HepG2 (cell line): ENCODE data around the gene ERLEC1. TPM values are rescaled to one million over a fixed set of nuclear protein-coding genes. Genes with fewer than 3 reads are reported as not detected.
A peak's percentile ranks its signal among the peaks of the same experiment; 100 is the strongest.

Experiments
- ATAC-seq: fragments of 200-7000 bp; cut with Tn5 transposase; 3 replicates; pipeline ENCODE4 v1.9.1; 2020; ENCODE audit warnings: mild to moderate bottlenecking, moderate library complexity
- BruUV-seq: library from RNA; stranded (reverse); fragments of 400-500 nt; replicated peaks from 2 replicates; lab custom pipeline; 2021; lab: Mats Ljungman, UMichigan
- CTCF ChIA-PET: fragments of 300-600 bp; formaldehyde crosslinking; extraction: SDS; loops from one replicate; lab custom pipeline; 2021; ENCODE audit warnings: low total read pairs, inconsistent platforms, low intra/inter-chr PET ratio; lab: Yijun Ruan, JAX
- POLR2A ChIA-PET: fragments of 350-600 bp; sonication (Branson Sonifier 250); formaldehyde crosslinking; loops from one replicate; lab custom pipeline; 2020; ENCODE audit warnings: antibody characterized with exemption, inconsistent platforms; lab: Yijun Ruan, JAX
- DNase-seq: peaks from one replicate; pipeline ENCODE4 v3.0.0-alpha.2; 2015; ENCODE audit warnings: low spot score
- FAIRE-seq: peaks from 3 replicates; lab custom pipeline; 2011; peaks lifted over from hg19 to GRCh38; lab: Jason Lieb, UNC
- H2AFZ ChIP-seq: one replicate; pipeline ENCODE4 v1.6.1; 2011; ENCODE audit warnings: low read length, inconsistent platforms
- H3K27ac ChIP-seq: fragments of 300-600 bp; 3 replicates; pipeline ENCODE4 v1.8.0; 2011; ENCODE audit warnings: mixed run types, mild to moderate bottlenecking, mixed read lengths, low read length, inconsistent platforms; ENCODE audit not compliant: insufficient read depth; ENCODE audit errors: extremely low read length
- H3K27me3 ChIP-seq, 2 experiments: fragments of 200-600 bp in 1 of 2; 2 replicates in 1 of 2; 3 replicates in 1 of 2; pipeline versions ENCODE4 v1.6.0 to v1.8.0; 2011; ENCODE audit warnings: low read length in 2 of 2, mild to moderate bottlenecking in 2 of 2, moderate library complexity in 2 of 2, inconsistent platforms in 1 of 2; ENCODE audit not compliant: insufficient read depth in 2 of 2, control insufficient read depth in 1 of 2
- H3K36me3 ChIP-seq, 2 experiments: fragments of 200-600 bp in 1 of 2; replicated peaks in 1 of 2; 2 replicates in 1 of 2; 3 replicates in 1 of 2; pipeline versions ENCODE4 v1.5.1 to v1.8.0; 2011; ENCODE audit warnings: low read length in 2 of 2, inconsistent platforms in 1 of 2; ENCODE audit not compliant: insufficient read depth in 2 of 2, control insufficient read depth in 1 of 2
- H3K4me1 ChIP-seq: 2 replicates; pipeline ENCODE4 v1.5.1; 2012; ENCODE audit warnings: low read length, inconsistent platforms; ENCODE audit not compliant: insufficient read depth
- H3K4me2 ChIP-seq: 2 replicates; pipeline ENCODE4 v1.6.0; 2011; ENCODE audit warnings: low read depth, low read length, inconsistent platforms
- H3K4me3 ChIP-seq, 3 experiments: fragments of 200-600 bp in 1 of 3; sonication (generic), shearing (Covaris generic) in 1 of 3; replicated peaks in 1 of 3; 2 replicates each; pipeline ENCODE4 v1.5.1; 2011 to 2016; ENCODE audit warnings: low read length in 3 of 3, inconsistent platforms in 2 of 3, low read depth in 2 of 3, mild to moderate bottlenecking in 2 of 3, control low read depth in 1 of 3, mixed read lengths in 1 of 3; ENCODE audit not compliant: insufficient read depth in 1 of 3
- H3K79me2 ChIP-seq: one replicate; pipeline ENCODE4 v1.6.1; 2011; ENCODE audit warnings: low read length, inconsistent platforms; ENCODE audit not compliant: insufficient read depth
- H3K9ac ChIP-seq: 2 replicates; pipeline ENCODE4 v1.6.0; 2011; ENCODE audit warnings: mild to moderate bottlenecking, low read depth, low read length, inconsistent platforms; ENCODE audit not compliant: insufficient read depth
- H3K9me3 ChIP-seq: 2 replicates; pipeline ENCODE4 v1.5.1; 2012; ENCODE audit warnings: mild to moderate bottlenecking, low read length
- H4K20me1 ChIP-seq: 2 replicates; pipeline ENCODE4 v1.6.0; 2011; ENCODE audit warnings: inconsistent platforms, mild to moderate bottlenecking, low read length, moderate library complexity; ENCODE audit not compliant: insufficient read depth
- ELF3 ChIP-seq: IDR thresholded peaks from 2 replicates; pipeline ENCODE4 v1.6.1; 2016; ENCODE audit warnings: missing genetic modification reagents, missing compliant biosample characterization
- IKZF1 ChIP-seq: fragments of 450-650 bp; IDR thresholded peaks from 2 replicates; pipeline ENCODE4 v1.7.1; 2016
- KLF16 ChIP-seq, 2 experiments: sonication (generic) in 1 of 2; formaldehyde crosslinking in 1 of 2; IDR thresholded peaks; 2 replicates each; pipeline versions ENCODE4 v1.6.1 to v1.8.0; 2016 to 2023; ENCODE audit warnings: missing genetic modification reagents in 2 of 2, missing compliant biosample characterization in 1 of 2
- MED1 ChIP-seq: sonication (generic); formaldehyde crosslinking; IDR thresholded peaks from 2 replicates; pipeline ENCODE4 v1.4.0; 2020; ENCODE audit warnings: missing genetic modification reagents
- RXRB ChIP-seq: IDR thresholded peaks from 2 replicates; pipeline ENCODE4 v1.6.1; 2016; ENCODE audit warnings: borderline replicate concordance, missing genetic modification reagents, missing compliant biosample characterization
- SATB2 ChIP-seq: sonication (generic); formaldehyde crosslinking; IDR thresholded peaks from 2 replicates; pipeline ENCODE4 v1.5.0; 2020; ENCODE audit warnings: missing genetic modification reagents
- ZNF264 ChIP-seq: sonication (generic); formaldehyde crosslinking; IDR thresholded peaks from 2 replicates; pipeline ENCODE4 v1.4.0; 2020; ENCODE audit warnings: missing genetic modification reagents
- ZSCAN29 ChIP-seq: sonication (generic); formaldehyde crosslinking; conservative IDR thresholded peaks from 2 replicates; pipeline ENCODE4 v1.4.0; 2020; ENCODE audit warnings: mild to moderate bottlenecking, missing genetic modification reagents
- WGBS: methylation state at CpG from one replicate; pipeline ENCODE4 v1.1.6; 2017; ENCODE audit warnings: low lambda C conversion rate; 5-methylcytosine and 5-hydroxymethylcytosine counted together
- in situ Hi-C: cut with HindIII; loops from 2 replicates; pipeline ENCODE4 v1.10.0; 2017; ENCODE audit warnings: low pct_unique_long_range_greater_than_20kb; ENCODE audit not compliant: extremely low pct_ligation_motif_present
- intact Hi-C: fragments of 100-400 bp; cut with micrococcal nuclease; formaldehyde crosslinking; loops from one replicate; pipeline ENCODE4 v1.10.0; 2022; ENCODE audit not compliant: unreplicated experiment
- polyA plus RNA-seq, 8 experiments: library from polyadenylated mRNA; depleted of rRNA in 3 of 8; stranded (reverse) in 7 of 8; unstranded in 1 of 8; fragments of >200 nt; fragmentation: Illumina TruSeq in 4 of 8; extraction: Trizol in 4 of 8; gene quantifications; 2 replicates each; pipeline versions ENCODE4 v1.2.1 to v1.2.3, GENCODE V29; 2011 to 2016; ENCODE audit warnings: low read depth in 4 of 8, missing spikeins in 1 of 8, mixed read lengths in 1 of 8; ENCODE audit not compliant: insufficient read depth in 1 of 8
- total RNA-seq, 5 experiments: library from RNA; depleted of rRNA; stranded (reverse); fragments of >200 nt; fragmentation: Illumina TruSeq; extraction: Trizol; gene quantifications; 2 replicates each; pipeline ENCODE4 v1.2.3, GENCODE V29; 2016; ENCODE audit warnings: low read depth in 1 of 5
- TF ChIP-seq, protein P1 (sequence below): sonication (generic); formaldehyde crosslinking; IDR thresholded peaks from 2 replicates; pipeline ENCODE4 v1.4.0; 2020; ENCODE audit warnings: missing genetic modification reagents, borderline replicate concordance
- TF ChIP-seq, protein P2 (sequence below): sonication (generic); formaldehyde crosslinking; IDR thresholded peaks from 2 replicates; pipeline ENCODE4 v1.5.0; 2020; ENCODE audit warnings: missing genetic modification reagents

The ERLEC1 gene
- total and polyA plus RNA-seq, 2 of the 13 experiments (the other 11 are each of a cell fraction or from before 2014, with no cell fraction given) = 87.3 to 88.4 TPM

GRCh38 chr2:53827398-53828175, 40.7 kb downstream of the ERLEC1 start (continued):
- TF ChIP-seq, protein P1, sequence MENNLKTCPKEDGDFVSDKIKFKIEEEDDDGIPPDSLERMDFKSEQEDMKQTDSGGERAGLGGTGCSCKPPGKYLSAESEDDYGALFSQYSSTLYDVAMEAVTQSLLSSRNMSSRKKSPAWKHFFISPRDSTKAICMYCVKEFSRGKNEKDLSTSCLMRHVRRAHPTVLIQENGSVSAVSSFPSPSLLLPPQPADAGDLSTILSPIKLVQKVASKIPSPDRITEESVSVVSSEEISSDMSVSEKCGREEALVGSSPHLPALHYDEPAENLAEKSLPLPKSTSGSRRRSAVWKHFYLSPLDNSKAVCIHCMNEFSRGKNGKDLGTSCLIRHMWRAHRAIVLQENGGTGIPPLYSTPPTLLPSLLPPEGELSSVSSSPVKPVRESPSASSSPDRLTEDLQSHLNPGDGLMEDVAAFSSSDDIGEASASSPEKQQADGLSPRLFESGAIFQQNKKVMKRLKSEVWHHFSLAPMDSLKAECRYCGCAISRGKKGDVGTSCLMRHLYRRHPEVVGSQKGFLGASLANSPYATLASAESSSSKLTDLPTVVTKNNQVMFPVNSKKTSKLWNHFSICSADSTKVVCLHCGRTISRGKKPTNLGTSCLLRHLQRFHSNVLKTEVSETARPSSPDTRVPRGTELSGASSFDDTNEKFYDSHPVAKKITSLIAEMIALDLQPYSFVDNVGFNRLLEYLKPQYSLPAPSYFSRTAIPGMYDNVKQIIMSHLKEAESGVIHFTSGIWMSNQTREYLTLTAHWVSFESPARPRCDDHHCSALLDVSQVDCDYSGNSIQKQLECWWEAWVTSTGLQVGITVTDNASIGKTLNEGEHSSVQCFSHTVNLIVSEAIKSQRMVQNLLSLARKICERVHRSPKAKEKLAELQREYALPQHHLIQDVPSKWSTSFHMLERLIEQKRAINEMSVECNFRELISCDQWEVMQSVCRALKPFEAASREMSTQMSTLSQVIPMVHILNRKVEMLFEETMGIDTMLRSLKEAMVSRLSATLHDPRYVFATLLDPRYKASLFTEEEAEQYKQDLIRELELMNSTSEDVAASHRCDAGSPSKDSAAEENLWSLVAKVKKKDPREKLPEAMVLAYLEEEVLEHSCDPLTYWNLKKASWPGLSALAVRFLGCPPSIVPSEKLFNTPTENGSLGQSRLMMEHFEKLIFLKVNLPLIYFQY (CRISPR knock-in tag) = no peak
- TF ChIP-seq, protein P2, sequence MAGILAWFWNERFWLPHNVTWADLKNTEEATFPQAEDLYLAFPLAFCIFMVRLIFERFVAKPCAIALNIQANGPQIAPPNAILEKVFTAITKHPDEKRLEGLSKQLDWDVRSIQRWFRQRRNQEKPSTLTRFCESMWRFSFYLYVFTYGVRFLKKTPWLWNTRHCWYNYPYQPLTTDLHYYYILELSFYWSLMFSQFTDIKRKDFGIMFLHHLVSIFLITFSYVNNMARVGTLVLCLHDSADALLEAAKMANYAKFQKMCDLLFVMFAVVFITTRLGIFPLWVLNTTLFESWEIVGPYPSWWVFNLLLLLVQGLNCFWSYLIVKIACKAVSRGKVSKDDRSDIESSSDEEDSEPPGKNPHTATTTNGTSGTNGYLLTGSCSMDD (CRISPR knock-in tag) = no peak
- TF ChIP-seq ZSCAN29 (CRISPR knock-in tag) (no peak), SATB2 (CRISPR knock-in tag) (no peak), IKZF1 (no peak)
- TF ChIP-seq, all 625 proteins: peak for 25

DNA sequence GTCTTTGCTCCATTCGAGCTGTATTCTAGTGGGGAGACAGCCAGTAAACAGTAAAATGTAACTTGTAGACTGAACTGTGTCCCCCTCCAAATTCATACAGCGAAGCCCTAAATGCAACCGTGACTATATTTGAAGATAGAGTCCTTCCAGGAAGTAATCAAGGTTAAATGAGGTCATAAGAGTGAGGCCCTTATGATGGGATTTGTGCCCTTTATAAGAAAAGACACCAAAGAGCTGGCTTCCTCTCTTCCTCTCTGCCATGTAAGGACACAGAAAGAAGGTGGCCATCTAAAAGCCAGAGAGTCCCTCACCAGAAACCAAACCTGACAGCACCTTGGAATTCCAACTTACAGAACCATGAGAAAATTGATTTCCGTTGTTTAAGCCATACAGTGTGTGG, 41.5 kb downstream of the ERLEC1 start:
- intact Hi-C loops (no loop called here), in situ Hi-C loops (no loop called here)
- ATAC-seq (no peak), FAIRE-seq (no peak), DNase-seq (no peak)
- Histone ChIP-seq H3K9ac (no peak overlapping the region), H3K4me2 (no peak overlapping the region), H3K27me3 (no peaks in the 10 kb centered on the region), H3K79me2 (no peaks in the 10 kb centered on the region), H4K20me1 (no peaks in the 10 kb centered on the region), H3K4me1 (peaks cover 53% of the 10 kb centered on the region), H3K4me3 (no peak overlapping the region), H3K36me3 (no peaks in the 10 kb centered on the region), H2AFZ (no peak overlapping the region), H3K9me3 (no peaks in the 10 kb centered on the region), H3K27ac (peak overlapping the region; percentile 93)
- POLR2A ChIA-PET = no interaction called here
- no TSS peak for BruUV-seq
- WGBS = 94% methylated on average over 4 of the region's 4 CpGs
- CTCF ChIA-PET = no interaction called here
- peak; percentile 48; the same call in 1 of the 2 replicates for TF ChIP-seq RXRB (CRISPR knock-in tag)
- no peak for TF ChIP-seq MED1 (CRISPR knock-in tag)
- TF ChIP-seq KLF16 (CRISPR knock-in tag; IDR thresholded peaks at IDR 0.05) = 0 out of 4 replicates have a peak, but pooled peaks of 1 of the 2 experiments have one; percentile 16
- TF ChIP-seq ZNF264 = peak; percentile 100
- TF ChIP-seq ELF3 = 0 out of 2 replicates have a peak, but pooled peaks have one; percentile 13
